K562 (cell line): Measurements from ENCODE around the gene SPHK1. TPM values are rescaled to one million over a fixed set of nuclear protein-coding genes. Genes with fewer than 3 reads are reported as not detected.
A peak's percentile ranks its signal among the peaks of the same experiment; 100 is the strongest.

ENCODE experiments used
- BRCA1 ChIP-seq, 2 experiments: fragments of 450-650 bp in 1 of 2; sonication (generic) in 1 of 2; formaldehyde crosslinking in 1 of 2; IDR thresholded peaks; 2 replicates each; pipeline versions ENCODE4 v1.5.0 to v1.6.1; 2017 to 2020; ENCODE audit warnings: mild to moderate bottlenecking in 1 of 2, missing genetic modification reagents in 1 of 2
- CBX1 ChIP-seq: sonication (generic); IDR thresholded peaks from 2 replicates; pipeline ENCODE4 v1.6.1; 2016; ENCODE audit warnings: antibody characterized with exemption, low read depth, mild to moderate bottlenecking
- FOXM1 ChIP-seq, 2 experiments: fragments of 450-650 bp in 1 of 2; sonication (generic) in 1 of 2; formaldehyde crosslinking in 1 of 2; IDR thresholded peaks; 2 replicates each; pipeline versions ENCODE4 v1.6.1 to v1.9.0; 2017 to 2022; ENCODE audit warnings: low read depth in 2 of 2, mild to moderate bottlenecking in 2 of 2, missing genetic modification reagents in 1 of 2, moderate library complexity in 1 of 2
- GATA2 ChIP-seq: sonication (generic); formaldehyde crosslinking; IDR thresholded peaks from 2 replicates; pipeline ENCODE4 v1.4.0; 2020; ENCODE audit warnings: mild to moderate bottlenecking, missing genetic modification reagents
- HDAC3 ChIP-seq: fragments of 450-650 bp; IDR thresholded peaks from 2 replicates; pipeline ENCODE4 v1.6.1; 2018; ENCODE audit warnings: borderline replicate concordance, mild to moderate bottlenecking, moderate library complexity; ENCODE audit not compliant: partially characterized antibody
- IFI16 ChIP-seq: fragments of 250-450 bp; sonication (Bioruptor Pico); IDR thresholded peaks from 2 replicates; pipeline ENCODE4 v2.1.2; 2022; ENCODE audit warnings: mild to moderate bottlenecking, inconsistent platforms
- IRF9 ChIP-seq: fragments of 450-650 bp; IDR thresholded peaks from 2 replicates; pipeline ENCODE4 v1.6.1; 2016; ENCODE audit warnings: missing biosample characterization, missing genetic modification characterization
- LARP7 ChIP-seq: fragments of 450-650 bp; IDR thresholded peaks from 2 replicates; pipeline ENCODE4 v1.6.1; 2016
- MCM2 ChIP-seq: fragments of 450-650 bp; IDR thresholded peaks from 2 replicates; pipeline ENCODE4 v1.6.1; 2017; ENCODE audit warnings: low read depth, mild to moderate bottlenecking
- MTA1 ChIP-seq: fragments of 450-650 bp; IDR thresholded peaks from 2 replicates; pipeline ENCODE4 v1.6.1; 2017; ENCODE audit warnings: borderline replicate concordance
- PHB ChIP-seq: fragments of 250-450 bp; sonication (Bioruptor Pico); IDR thresholded peaks from 2 replicates; pipeline ENCODE4 v1.5.0; 2021
- SMC3 ChIP-seq: conservative IDR thresholded peaks from 2 replicates; pipeline ENCODE4 v1.6.1; 2011; ENCODE audit warnings: low read depth, low read length, improper control_type of control experiment; ENCODE audit not compliant: insufficient read depth
- TBP ChIP-seq: optimal IDR thresholded peaks from 2 replicates; pipeline ENCODE3; 2011; ENCODE audit warnings: low read depth, low read length, improper control_type of control experiment
- ZNF23 ChIP-seq: fragments of 250-450 bp; sonication (Bioruptor Pico); IDR thresholded peaks from 2 replicates; pipeline ENCODE4 v1.4.0; 2020; ENCODE audit warnings: mild to moderate bottlenecking
- ZNF347 ChIP-seq: fragments of 450-650 bp; formaldehyde crosslinking; IDR thresholded peaks from 2 replicates; pipeline ENCODE4 v1.4.0; 2020; ENCODE audit warnings: low read depth, mild to moderate bottlenecking, moderate library complexity
- ZNF592 ChIP-seq: fragments of 450-650 bp; IDR thresholded peaks from 2 replicates; pipeline ENCODE4 v1.6.1; 2017; ENCODE audit warnings: antibody characterized with exemption, mild to moderate bottlenecking
- ZNF79 ChIP-seq: fragments of 250-450 bp; sonication (Bioruptor Pico); IDR thresholded peaks from 2 replicates; pipeline ENCODE4 v1.4.0; 2020; ENCODE audit warnings: low read depth, mild to moderate bottlenecking, moderate library complexity
- polyA plus RNA-seq, 8 experiments: library from polyadenylated mRNA; depleted of rRNA in 4 of 8; stranded (reverse) in 5 of 8; unstranded in 3 of 8; fragments of >200 nt; fragmentation: Nextera tagmentation in 2 of 8; fragmentation: Illumina TruSeq in 1 of 8; extraction: Ambion mirVana in 2 of 8; extraction: Trizol in 1 of 8; gene quantifications; 2 replicates each; pipeline versions ENCODE4 v1.2.1 to v1.2.3, GENCODE V29; 2011 to 2014; ENCODE audit warnings: inconsistent platforms in 1 of 8, missing spikeins in 1 of 8
- total RNA-seq, 7 experiments: library from RNA; depleted of rRNA in 6 of 7; stranded (reverse); fragments of >200 nt in 6 of 7; fragmentation: Illumina TruSeq in 2 of 7; extraction: Trizol in 2 of 7; gene quantifications; 2 replicates each; pipeline versions ENCODE4 v1.2.1 to v1.2.3, GENCODE V29; 2011 to 2021; ENCODE audit warnings: low replicate concordance in 1 of 7

SPHK1 gene
- total and polyA plus RNA-seq, 9 of the 15 experiments (the other 6 are each of a cell fraction or from before 2014, with no cell fraction given) = 0.21 to 60.3 (median 14.5) TPM

- TF ChIP-seq HDAC3 (peak; percentile 98), MCM2 (no peak), BRCA1 (IDR thresholded peaks at IDR 0.05) (no peak), BRCA1 (CRISPR knock-in tag; IDR thresholded peaks at IDR 0.05) (no peak), PHB (CRISPR knock-in tag) (no peak), SMC3 (no peak), FOXM1 (IDR thresholded peaks at IDR 0.05; ENCODE audit: low read depth) (peak; percentile 98), FOXM1 (CRISPR knock-in tag; IDR thresholded peaks at IDR 0.05; ENCODE audit: low read depth) (0 out of 2 replicates have a peak, but pooled peaks have one; percentile 27), ZNF79 (CRISPR knock-in tag) (no peak), ZNF592 (no peak), CBX1 (no peak), LARP7 (no peak), ZNF23 (CRISPR knock-in tag) (peak; percentile 69; the same call in 1 of the 2 replicates), MTA1 (peak; percentile 89; the same call in 1 of the 2 replicates), ZNF347 (no peak), IFI16 (CRISPR knock-in tag) (no peak), TBP (no peak), IRF9 (no peak), GATA2 (CRISPR knock-in tag) (peak; percentile 99)
Observed at GRCh38 chr17:76405967-76406647, 21.7 kb downstream of the SPHK1 start (continued).
